PFSK-1 (cell line): ENCODE measurements around the gene C4orf54.

Source experiments
- FOXP2 ChIP-seq: optimal IDR thresholded peaks from 2 replicates; pipeline ENCODE3; 2011; ENCODE audit warnings: borderline replicate concordance, control low read depth, inconsistent platforms; ENCODE audit not compliant: insufficient read depth; ENCODE audit errors: extremely low read length, extremely low read depth
- POLR2AphosphoS5 ChIP-seq: IDR thresholded peaks from 2 replicates; pipeline ENCODE4 v1.6.1; 2012; ENCODE audit warnings: low read depth, mild to moderate bottlenecking, control low read depth, low read length, moderate library complexity
- SIN3A ChIP-seq: IDR thresholded peaks from 2 replicates; pipeline ENCODE4 v1.6.1; 2012; ENCODE audit warnings: mild to moderate bottlenecking, low read length, moderate library complexity, borderline replicate concordance; ENCODE audit not compliant: insufficient read depth
- TAF1 ChIP-seq: IDR thresholded peaks from 2 replicates; pipeline ENCODE4 v1.6.1; 2012; ENCODE audit warnings: low read length, control low read depth, borderline replicate concordance; ENCODE audit not compliant: insufficient read depth
- TF ChIP-seq, protein P1 (sequence below), 2 experiments: IDR thresholded peaks; 2 replicates each; pipeline versions ENCODE4 v1.6.1 to v1.8.0; 2011 to 2012; ENCODE audit warnings: low read depth in 2 of 2, low read length in 2 of 2, control low read depth in 1 of 2, inconsistent platforms in 1 of 2, mild to moderate bottlenecking in 1 of 2, moderate library complexity in 1 of 2; ENCODE audit not compliant: insufficient read depth in 1 of 2

DNA sequence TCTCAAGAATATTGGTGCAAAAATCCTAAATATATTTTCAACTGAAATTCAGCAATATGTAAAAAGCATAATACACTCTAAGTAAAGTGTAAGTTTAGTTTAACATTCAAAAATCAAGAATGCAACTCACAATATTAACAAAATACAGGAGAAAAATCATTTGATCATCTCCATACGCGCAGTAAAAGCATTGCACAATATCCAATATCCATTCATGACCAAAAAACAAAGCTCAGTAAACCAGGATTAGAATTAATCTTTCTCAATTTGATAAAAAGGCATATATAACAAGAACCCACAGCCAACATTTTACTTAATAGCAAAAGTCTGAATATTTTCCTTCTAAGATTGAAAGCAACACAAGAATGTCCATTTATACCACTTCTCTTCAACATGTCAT is 48.3 kb upstream of the C4orf54 start:
- TF ChIP-seq SIN3A (no peak), FOXP2 (no peak), POLR2AphosphoS5 (no peak), TAF1 (no peak)
- TF ChIP-seq, protein P1, sequence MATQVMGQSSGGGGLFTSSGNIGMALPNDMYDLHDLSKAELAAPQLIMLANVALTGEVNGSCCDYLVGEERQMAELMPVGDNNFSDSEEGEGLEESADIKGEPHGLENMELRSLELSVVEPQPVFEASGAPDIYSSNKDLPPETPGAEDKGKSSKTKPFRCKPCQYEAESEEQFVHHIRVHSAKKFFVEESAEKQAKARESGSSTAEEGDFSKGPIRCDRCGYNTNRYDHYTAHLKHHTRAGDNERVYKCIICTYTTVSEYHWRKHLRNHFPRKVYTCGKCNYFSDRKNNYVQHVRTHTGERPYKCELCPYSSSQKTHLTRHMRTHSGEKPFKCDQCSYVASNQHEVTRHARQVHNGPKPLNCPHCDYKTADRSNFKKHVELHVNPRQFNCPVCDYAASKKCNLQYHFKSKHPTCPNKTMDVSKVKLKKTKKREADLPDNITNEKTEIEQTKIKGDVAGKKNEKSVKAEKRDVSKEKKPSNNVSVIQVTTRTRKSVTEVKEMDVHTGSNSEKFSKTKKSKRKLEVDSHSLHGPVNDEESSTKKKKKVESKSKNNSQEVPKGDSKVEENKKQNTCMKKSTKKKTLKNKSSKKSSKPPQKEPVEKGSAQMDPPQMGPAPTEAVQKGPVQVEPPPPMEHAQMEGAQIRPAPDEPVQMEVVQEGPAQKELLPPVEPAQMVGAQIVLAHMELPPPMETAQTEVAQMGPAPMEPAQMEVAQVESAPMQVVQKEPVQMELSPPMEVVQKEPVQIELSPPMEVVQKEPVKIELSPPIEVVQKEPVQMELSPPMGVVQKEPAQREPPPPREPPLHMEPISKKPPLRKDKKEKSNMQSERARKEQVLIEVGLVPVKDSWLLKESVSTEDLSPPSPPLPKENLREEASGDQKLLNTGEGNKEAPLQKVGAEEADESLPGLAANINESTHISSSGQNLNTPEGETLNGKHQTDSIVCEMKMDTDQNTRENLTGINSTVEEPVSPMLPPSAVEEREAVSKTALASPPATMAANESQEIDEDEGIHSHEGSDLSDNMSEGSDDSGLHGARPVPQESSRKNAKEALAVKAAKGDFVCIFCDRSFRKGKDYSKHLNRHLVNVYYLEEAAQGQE (IDR thresholded peaks at IDR 0.05; ENCODE audit: insufficient read depth in 1 of 2, low read depth in 2 of 2, low read length in 2 of 2) = no peak
